HTERT RPE-1 (cell line): ENCODE results near the gene CEP72.
"Not testable (repeated sequence)": the region's sequence is repeated elsewhere in the genome, so short reads cannot be mapped to it uniquely, and the experiment has no call there.

Experiments used
- in situ Hi-C: fragments of 300-500 bp; cut with MboI; formaldehyde crosslinking; loops from 4 replicates; pipeline ENCODE4 v1.14.3; 2020; ENCODE audit warnings: low sequenced_read_pairs

CEP72 gene

DNA sequence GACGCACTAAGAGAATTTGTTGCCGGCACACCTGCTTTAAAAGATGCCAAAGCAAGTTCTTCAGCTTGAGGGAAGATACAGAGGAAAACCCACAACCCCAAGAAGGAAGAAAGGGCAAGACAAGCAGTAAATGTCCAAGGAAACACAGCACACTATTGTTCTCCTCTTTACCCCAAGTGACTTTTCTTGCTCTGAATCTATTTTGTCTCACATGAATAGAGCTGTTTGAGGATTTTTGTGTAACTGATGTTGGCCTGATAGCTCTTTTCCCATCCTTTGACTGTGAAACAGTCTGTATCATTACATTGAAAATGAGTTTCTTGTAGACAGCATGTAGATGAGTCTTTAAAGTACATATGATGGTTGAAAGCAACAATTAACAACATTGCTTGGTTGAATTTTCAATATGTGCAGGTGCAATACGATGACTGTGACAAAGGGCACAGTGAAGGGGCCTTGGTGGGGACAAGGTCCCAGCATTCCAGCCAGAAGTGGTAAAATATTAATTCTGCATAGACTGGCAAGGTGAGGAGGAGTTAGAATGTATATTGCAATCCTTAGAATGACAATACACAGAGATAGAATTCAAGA lies 16.8 kb upstream of the CEP72 start:
- in situ Hi-C loops = no loop called here

DNA sequence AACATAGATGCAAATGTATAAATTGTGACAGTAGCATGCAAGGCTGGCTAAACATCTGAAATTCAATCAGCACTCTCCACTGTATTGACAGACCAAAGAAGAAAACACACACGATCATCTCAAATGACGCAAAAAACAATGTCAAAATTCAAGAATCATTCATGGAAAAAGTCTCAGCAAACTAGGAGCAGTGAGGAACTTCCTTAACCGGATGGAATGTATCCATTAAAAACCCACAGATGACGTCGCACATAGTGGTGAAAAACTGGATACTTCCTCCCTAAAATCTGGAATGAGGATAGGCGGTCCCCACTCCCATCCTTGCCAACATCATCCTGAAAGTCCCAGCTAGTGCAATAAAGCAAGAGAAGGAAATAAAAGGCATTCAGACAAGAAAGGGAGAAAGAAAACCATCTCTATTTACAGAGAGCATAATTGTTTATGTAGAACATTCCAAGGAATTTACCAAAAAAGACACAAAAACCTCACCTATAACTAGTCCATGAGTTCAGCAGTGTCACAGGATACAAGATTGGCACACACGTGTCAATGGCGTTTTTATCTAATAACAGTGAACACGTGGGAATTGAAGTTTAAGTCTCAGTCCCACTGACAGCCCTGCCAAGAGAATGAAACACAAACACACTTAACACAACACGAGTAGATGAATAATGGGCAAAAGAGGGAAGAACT lies 14.1 kb upstream of the CEP72 start:
- in situ Hi-C loops = no loop called here

DNA sequence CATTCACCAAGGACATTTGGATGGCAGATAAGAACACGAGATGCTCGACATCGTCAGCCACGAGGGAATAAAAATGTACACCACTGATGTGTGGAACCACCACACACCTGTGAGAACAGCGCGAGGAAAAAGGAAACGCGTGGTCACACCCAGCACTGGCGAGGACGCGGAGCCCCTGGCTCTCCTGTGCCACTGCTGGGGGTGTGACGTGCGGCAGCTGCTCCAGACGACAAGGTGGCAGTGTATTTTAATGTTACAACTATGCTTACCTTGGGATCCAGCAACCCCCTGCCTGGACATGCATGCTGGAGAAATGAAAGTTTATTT lies 13.6 kb upstream of the CEP72 start:
- in situ Hi-C loops = no loop called here

DNA sequence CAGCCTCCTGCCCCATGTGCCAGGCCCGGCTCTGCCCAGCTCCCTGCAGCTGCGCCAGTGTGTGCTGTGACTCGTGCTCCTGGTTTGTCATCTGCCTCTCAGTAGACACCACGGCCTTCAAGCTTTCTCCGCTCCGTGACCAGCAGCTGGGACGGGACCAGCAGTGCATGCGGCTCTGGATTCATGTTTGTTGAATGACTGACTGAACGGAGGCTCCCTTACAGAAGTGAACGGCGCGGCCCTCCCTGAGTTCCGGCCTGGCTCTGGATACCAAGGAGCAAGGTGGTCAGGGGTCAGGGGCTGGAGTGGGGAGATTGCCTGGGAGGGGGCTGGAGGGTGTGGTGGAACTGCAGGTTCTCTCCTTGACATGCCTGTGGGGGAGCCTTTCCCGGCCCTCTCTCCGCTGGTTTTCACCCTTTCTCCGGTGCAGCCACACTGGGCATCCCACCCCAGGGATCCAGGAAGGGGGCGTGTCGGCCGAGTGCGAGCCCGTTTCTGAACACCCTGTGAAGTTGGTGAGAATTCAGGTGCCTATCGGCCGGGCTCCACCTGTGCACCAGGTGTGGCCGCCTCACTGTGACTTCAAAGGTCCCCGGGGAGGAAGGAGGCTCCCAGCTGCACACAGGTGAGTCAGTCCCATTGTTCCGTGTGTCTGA lies 11.1 kb upstream of the CEP72 start:
- in situ Hi-C loops = no loop called here

DNA sequence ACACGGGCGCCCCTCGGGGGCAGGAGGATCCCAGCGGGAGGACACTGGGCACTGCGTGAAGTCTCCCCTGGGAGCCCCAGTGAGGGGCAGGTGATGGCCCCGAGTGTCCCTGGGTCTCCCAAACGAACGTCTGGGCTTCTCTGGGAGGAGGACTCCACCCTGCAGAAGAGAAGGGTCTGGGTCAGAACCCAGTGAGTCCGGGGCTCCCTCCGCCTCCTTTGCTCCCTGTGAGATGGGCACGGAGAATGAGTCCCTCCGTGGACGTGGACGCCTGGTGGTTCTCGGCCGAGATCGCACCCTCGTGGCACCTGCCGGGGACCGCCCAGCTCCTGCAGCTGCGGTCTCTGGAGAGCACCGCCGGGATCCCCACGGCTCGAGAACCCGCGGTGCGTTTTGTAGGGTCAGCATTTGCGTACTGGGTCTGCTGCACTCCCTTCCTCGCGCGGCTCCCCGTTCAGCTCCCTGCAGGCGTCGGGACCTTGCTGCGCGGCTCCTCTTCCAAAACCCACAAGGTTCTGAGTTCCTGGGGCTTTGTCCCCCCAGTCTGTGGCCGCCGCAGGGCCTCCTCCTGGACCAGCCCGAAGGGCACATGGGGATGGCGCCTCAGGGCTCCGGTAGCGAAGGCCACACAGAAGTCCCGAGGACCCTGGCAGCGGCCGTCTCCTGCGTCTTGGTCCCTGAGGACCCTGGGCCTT lies 10.2 kb upstream of the CEP72 start:
- in situ Hi-C loops = no loop called here

DNA sequence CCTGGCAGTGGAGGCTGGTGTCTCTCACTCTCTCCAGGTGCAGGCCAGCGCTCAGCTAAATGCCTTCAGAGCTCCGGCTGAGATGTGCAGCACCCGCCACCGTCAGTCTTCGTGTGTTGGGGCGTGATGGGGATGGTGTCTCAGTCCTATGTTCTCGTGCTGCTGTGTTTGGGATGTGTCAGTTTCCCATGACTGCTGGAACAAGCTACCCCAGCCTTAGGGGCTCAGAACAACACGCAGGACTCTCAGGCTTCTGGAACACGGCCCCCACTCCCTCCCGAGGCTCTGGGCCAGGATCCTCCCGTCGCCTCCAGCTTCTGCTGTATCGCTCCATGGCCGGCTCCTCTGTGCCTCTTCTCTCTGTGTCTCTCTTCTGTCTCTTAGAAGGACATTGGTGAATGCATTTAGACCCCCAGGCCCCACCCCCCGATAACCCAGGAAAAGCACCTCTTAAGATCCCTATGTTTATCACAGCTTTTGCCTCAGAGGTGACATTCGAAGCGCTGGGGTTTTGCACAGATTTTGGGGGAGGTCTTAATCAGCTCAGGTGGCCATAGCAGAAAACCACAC lies 9.6 kb upstream of the CEP72 start:
- in situ Hi-C loops = no loop called here

DNA sequence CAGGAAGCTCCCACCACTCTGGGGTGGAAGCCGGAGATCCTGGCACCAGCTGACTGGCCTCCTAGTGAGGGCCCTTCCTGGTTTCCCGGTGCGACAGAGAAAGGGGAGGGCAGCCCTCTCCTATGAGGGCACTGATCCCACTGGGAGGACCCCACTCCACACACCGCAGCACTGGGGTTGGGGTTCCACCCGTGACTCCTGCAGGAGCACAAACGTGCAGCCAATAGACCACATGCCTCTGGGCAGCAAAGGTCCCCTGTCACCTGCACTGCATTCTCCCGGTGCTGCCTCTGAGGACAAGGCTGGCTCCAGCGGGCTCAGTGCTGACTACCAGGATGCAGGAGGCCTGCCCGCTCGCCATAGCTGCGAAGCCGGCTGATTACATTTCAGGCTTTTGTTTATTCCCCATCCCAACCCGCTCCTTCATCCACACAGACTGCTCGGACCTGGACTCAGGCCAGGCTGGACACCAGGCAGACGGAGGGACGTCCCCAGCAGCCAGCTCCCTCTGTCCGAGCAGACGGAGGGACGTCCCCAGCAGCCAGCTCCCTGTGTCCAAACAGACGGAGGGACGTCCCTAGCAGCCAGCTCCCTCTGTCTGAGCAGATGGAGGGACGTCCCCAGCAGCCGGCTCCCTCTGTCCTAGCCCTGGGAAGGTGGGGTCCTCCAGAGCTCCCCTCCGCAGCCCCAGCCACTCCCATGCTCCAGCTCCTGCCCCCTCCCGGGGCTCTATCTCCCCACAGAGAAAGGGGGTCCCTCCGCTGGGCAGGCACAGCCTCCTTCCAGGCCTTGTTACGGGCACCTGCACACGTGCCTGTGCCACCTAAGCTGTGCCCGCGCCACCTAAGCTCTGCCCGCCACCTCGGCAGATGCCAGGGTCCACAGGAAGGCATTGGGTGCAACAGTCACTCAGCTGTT lies 8.8 kb upstream of the CEP72 start:
- in situ Hi-C loops = no loop called here

DNA sequence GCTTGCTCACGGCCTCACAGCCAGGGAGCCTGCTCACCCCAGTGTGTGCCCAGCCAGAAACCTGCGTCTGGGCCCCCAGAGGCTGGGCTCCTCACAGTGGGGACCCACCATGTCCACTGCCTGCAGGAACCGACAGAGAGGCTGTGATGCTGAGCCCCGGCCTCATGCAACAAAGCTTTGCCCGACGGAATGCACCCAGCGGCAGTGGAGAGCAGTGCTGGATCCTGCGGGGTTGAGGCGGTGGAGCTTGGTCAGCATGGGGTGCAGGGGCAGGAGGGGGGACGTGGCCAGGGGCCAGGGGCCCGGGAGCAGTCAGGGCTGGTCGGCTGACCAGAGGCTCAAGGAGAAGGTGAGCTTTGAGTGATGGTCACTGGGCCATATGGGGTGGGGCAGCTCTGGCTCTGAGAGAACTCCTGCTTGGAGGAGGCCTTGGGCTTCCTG lies 7.7 kb upstream of the CEP72 start:
- in situ Hi-C loops = no loop called here

DNA sequence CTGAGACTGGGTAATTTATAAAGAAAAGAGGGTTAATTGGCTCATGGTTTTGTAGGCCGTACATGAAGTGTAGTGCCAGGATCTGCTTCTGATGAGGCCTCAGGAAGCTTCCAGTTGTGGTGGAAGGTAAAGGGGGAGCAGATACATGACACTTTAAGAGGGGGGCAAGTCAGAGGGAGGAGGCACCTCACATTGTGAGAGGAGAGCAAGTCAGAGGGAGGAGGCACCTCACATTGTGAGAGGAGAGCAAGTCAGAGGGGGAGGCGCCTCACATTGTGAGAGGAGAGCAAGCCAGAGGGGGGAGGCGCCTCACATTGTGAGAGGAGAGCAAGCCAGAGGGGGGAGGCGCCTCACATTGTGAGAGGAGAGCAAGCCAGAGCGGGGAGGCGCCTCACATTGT lies 7.0 kb upstream of the CEP72 start:
- in situ Hi-C loops = not testable (repeated sequence)

DNA sequence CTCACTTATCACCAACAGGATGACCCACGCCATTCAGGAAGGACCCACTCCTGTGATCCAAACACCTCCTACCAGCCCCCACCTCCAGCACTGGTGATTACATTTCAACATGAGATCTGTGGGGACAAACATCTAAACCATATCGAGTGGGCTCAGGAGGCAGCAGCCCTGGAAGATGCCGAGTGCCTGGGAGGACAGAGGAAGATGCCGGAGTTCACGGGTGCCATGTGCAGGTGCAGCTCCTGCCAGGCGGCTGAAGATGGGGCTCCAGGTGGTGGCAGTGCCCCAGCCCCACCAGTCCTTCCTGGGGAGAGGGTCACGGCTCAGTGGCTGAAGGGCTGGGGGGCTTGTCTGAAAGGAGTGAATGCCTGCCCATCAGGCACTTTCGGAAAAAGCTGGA lies 6.1 kb upstream of the CEP72 start:
- in situ Hi-C loops = no loop called here

DNA sequence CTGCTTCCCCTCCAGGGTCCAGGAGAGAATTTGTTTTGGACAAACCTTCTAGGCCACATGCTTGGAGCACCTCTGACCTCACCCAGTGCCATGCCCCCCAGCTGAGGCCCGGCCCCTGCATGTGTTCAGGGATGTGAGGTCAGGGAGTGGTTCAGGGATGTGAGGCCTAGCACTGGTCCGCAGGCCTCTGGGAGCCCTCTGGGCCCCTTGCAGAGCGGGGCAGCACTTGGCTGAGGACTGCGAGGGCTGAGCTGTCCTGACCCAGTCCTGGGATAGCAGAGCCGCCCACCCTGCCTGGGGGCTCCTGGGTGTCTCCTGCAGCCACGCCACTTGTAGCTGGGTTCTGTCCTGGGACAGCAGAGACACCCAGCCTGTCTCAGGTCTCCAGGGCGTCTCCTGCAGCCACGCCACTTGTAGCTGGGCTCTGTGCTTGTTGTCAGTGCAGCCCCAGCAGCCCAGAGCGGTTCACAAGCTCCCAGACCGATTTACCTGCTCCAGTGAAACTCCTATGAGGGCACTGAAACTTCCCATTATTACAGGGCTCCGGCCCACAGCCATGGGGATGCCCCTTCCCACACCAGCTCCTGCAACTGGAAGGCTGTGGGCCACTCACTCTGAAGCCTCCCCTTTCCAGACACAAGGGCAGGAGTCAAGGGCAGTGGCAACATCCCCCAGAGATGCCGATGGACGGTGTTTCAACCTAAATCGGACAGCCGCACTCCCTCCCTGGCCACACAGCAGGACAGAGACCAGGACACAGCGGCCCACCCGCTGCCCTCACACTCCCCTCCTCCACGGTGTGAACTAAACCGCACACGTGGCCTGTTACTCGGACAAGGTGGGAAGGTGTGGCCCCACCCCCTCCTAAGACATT lies 5.4 kb upstream of the CEP72 start:
- in situ Hi-C loops = no loop called here

DNA sequence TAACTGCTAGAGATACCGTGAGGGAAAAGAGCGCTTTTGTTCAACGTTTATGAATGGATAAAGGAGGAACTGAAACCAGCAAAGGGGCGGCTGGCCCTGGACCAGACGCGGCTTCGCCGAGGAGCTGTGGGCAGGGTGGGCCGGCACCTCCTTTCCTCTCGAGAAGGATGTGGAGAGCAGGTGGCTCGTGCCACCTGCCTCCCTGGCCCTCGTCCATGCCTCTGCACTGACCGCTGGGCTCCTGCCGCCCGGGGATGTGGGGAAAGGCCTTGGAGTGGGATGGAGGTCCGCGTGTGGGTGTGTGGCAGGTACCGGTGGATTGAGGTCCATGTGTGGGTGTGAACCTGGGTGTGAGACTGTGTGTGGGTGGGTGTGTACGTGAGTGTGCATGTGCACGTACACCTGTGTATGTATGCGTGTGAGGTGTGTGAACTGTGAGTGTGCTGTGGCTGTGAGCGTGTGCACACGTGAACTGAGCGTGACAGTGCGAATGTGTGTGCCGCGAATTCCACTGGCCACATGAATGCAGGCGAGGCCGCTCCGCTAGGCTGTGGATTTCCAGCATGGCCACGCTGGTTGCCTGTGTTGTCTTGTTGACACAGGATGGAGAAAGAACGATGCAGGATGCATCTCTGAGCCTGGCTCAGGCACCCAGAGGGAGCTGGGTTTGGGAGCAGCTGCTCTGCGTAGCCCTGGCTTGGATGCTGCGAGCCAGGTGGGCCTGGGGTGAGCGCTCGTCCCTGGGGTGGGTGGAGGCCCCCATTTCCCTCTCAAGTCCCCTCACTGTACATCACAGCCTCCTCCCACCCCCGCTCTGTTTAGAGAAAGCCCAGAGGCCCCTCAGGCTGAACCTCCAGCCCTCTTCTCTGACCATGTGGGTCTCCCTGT lies 4.4 kb upstream of the CEP72 start:
- in situ Hi-C loops = no loop called here

DNA sequence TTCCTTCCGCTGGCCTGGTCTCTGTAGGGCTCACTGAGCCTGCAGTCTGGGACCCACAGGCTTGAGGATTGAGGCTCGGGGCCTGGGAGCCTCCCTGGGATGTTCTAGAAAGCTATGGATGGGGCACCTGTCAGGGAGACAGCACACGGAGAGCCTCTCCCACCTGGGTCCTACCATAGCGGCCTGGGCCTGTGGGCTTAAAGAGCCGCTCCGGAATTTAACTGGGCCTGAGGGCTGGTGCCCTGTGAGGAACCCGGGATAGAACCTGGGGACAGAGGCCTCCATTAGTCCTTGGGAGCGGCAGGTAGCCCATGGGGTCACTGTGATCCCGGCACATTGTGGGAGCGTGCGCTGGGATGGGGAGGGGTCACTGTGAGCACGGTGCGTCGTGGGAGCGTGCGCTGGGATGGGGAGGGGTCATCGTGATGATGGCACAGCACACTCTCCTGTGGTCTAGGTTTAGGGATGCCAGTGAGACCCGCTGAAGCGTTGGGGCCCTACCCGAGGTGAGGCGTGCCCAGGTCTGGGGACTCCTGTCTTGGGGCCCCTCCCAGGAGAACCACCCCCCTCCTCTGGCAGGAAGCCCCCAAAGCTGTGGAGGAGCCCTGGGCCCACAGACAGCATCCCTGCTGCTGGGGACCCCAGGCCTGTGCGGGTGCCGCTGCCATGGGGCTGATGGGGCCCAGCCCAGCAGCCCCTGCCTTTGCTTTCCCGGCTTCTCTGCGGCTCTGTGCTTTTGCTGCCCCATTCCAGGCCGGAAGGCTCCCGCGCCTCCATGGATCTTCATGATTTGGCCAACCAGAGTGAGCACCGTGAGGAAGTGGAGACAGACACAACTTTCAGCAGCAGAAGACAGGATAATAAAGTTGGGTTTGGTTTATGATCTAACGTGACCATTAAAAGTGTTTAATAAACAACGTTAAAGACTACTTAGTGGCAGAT lies 3.4 kb upstream of the CEP72 start:
- in situ Hi-C loops = no loop called here

DNA sequence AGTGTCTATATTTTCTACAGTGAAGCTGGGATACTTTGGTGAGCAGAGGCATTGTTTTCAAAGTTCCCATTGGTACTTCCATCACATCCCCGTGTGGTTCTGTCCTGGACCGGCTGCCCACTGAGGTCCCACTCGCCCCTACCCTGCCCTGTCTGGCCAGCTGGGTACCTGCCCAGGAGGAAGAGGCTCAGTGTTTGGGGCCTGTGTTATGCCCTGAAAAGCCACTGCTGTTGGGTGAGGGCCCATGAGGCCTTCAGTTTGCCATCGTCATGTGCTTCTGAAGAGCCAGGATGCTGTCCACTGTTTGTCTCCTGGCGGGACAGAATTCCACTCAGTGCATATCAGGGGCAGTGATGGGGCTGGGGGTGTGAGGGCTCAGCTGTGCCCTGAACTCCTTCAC lies 2.6 kb upstream of the CEP72 start:
- in situ Hi-C loops = no loop called here

DNA sequence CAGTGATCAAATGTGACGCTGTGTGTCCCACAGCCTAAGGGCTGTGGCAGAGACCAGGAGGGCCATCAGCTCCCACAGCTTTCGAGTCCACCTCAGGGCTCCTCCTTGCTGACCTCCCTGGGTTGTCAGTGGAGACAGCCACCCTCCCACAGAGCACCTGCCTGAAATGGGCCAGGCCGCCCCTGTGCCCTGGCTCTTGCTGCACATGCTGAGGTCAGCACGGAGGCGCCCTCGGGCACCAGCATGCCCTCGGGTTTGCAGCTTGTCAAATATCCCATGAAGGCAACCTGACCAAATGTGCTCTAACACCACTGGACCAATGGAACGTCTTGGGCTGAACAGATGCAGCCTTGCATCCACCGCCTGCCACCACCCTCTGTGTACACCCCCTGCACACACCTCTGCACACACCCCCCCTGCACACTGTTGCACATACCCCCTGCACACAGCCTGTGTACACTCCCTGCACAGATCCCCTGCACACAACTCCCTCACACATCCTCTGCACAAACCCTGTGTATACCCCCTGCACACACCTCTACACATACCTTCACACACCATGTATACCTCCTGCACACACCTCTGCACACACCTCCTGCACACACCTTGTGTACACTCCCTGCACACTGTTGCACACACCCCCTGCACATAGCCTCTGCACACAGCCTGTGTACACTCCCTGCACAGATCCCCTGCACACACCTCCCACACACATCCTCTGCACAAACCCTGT lies 2.0 kb upstream of the CEP72 start:
- in situ Hi-C loops = no loop called here

DNA sequence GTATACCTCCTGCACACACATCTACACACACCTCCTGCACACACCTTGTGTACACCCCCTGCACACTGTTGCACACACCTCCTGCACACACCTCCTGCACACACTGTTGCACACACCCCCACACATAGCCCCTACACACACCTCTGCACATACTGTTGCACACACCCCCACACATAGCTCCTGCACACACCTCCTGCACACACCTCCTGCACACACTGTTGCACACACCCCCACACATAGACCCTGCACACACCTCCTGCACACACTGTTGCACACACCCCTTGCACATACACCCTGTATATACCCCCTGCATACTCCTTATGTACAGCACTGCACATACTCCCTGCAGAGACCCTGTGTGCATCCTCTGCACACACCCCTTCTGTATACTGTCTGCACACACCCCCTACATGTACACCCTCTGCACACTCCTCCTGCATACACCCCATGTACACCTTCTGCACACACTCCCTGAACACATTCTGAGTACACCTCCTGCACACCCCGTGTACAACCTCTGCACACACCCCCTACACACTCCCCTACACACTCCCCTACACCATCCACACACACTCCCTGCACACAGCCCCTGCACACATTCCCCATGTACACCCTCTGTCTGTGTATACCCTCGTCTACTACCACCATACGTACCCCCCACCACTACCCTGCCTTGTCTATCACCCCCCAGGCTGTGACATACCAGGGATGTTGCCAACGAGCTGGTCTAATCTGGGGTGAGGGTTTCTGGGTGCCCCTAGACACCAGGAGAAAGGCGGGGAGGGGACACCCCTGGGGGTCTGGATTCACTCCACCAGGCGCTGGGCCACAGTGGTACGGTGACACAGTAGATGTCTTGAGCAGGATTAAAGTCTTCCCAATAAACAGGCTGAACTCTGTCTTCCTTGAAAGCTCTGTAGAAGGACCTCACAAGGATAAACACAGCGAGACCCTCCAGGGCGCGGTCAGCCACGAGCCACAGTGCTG lies 1.1 kb upstream of the CEP72 start:
- in situ Hi-C loops = no loop called here
